Aorta (tissue), 5 donors: Measurements from ENCODE around the gene DTL. TPM values are rescaled to one million over a fixed set of nuclear protein-coding genes. Genes with fewer than 3 reads are reported as not detected.

Experiments used
- ATAC-seq: fragments of 200-7000 bp; cut with Tn5 transposase; one replicate; pipeline ENCODE4 v1.9.1; 2022; ENCODE audit warnings: moderate library complexity; ENCODE audit not compliant: low FRiP score
- DNase-seq, 2 donors: peaks; one replicate each; pipeline ENCODE4 v3.0.0-alpha.2; 2020
- H3K27ac ChIP-seq, 2 donors: one replicate each; pipeline ENCODE4 v1.5.1; 2013; ENCODE audit warnings: low read length in 2 of 2, mild to moderate bottlenecking in 2 of 2, moderate library complexity in 2 of 2, control low read depth in 1 of 2, inconsistent platforms in 1 of 2, low read depth in 1 of 2
- H3K27me3 ChIP-seq, 2 donors: one replicate each; pipeline ENCODE4 v1.6.1; 2013; ENCODE audit warnings: control low read depth in 1 of 2, low read length in 1 of 2, mild to moderate bottlenecking in 1 of 2, moderate library complexity in 1 of 2; ENCODE audit not compliant: insufficient read depth in 2 of 2, control insufficient read depth in 1 of 2
- H3K36me3 ChIP-seq, 2 donors: one replicate each; pipeline ENCODE4 v1.6.1; 2013; ENCODE audit warnings: control low read depth in 1 of 2, low read length in 1 of 2, mild to moderate bottlenecking in 1 of 2; ENCODE audit not compliant: insufficient read depth in 2 of 2, control insufficient read depth in 1 of 2
- H3K4me1 ChIP-seq, 2 donors: one replicate each; pipeline ENCODE4 v1.6.1; 2013; ENCODE audit warnings: low read length in 2 of 2, control low read depth in 1 of 2, mild to moderate bottlenecking in 1 of 2, moderate library complexity in 1 of 2; ENCODE audit not compliant: insufficient read depth in 2 of 2, control insufficient read depth in 1 of 2
- H3K4me3 ChIP-seq, 2 donors: one replicate each; pipeline ENCODE4 v1.5.1; 2013; ENCODE audit warnings: low read length in 2 of 2, control low read depth in 1 of 2, mild to moderate bottlenecking in 1 of 2
- H3K9me3 ChIP-seq: one replicate; pipeline ENCODE4 v1.6.1; 2013; ENCODE audit warnings: mild to moderate bottlenecking, low read length; ENCODE audit not compliant: control insufficient read depth
- WGBS, 2 donors: extraction: QIAGEN DNeasy Blood & Tissue Kit; methylation state at CpG; one replicate each; pipeline ENCODE4 v1.1.7; 2013; 5-methylcytosine and 5-hydroxymethylcytosine counted together
- intact Hi-C, 2 donors: fragments of 100-400 bp; cut with DNase I; formaldehyde crosslinking; loops; one replicate each; pipeline versions ENCODE4 v1.14.2 to v1.15.0; 2022
- polyA plus RNA-seq, 2 donors: library from polyadenylated mRNA; stranded (reverse); fragments of 200-250 nt; gene quantifications; one replicate each; pipeline ENCODE4 v1.2.3, GENCODE V29; 2013
- total RNA-seq, 2 donors: library from RNA; stranded (reverse); fragmentation: NEBNext Ultra II Directional; extraction: Animal tissue kit (Norgen Biotek cat#: 25700); gene quantifications; one replicate each; pipeline ENCODE4 v1.2.1, GENCODE V29; 2021
- donor health status: healthy with polysubstance abuse.
- donor health status: Bipolar disorder and iron deficiency.
- donor health status: DM: no; HTN: no; CAD: no.
- donor health status: DM: no; HTN: no; CAD: no.
- donor health status: DM: yes; HTN: yes; CAD: no.

DTL gene
- total and polyA plus RNA-seq, 4 donors: 0.10 to 1.3 (median 1.2) TPM; not detected in 1

DNA sequence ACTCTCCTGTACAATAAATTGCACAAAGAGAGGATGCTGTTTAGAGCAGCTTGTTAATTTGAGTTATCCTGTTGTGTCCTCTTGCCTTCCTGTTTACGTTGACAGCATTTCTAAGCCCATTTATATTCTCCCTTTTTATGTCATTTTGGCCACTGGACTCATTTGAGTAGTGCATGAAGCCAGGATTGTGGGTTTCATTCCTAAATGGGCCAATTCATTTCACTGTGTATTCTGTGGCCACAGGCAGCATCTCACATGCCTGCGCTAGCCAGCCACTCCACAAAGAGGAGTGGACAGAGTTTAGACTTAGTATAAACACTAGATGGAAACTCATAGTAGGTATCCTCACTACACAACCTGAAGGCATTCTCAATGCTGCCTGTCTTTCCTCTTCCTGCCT lies 73.4 kb downstream of the DTL start:
- 97 to 100% methylated on average over 2 of the region's 2 CpGs for WGBS, 2 donors
- H3K4me3 ChIP-seq: no peak overlapping the region
- no peaks in the 10 kb centered on the region for H3K9me3 ChIP-seq
- H3K4me1 ChIP-seq: peaks cover 2 to 3% of the 10 kb centered on the region in 2 donors
- intact Hi-C loops: no loop called here
- DNase-seq (no peak), ATAC-seq (no peak)
- H3K36me3 ChIP-seq: no peaks in the 10 kb centered on the region
- H3K27me3 ChIP-seq: no peaks in the 10 kb centered on the region
- H3K27ac ChIP-seq: no peak overlapping the region

DNA sequence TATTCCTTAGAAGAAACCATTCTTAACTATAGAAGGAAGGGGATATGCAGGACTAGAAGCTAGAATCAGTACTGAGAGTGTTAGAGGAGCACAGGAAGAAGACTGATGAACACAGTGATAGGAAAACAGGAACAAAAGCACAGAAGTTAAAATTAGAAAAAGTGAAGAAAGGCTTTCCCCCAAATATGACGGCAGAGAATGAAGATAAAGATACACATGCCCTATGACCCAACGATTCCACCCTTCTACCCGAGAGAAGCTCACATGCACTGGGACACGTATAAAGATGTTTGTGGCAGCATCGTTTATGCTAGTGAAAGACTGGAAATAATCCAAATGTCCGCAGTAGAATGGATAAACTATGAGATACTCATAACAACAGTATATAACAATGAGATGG lies 74.2 kb downstream of the DTL start:
- Histone ChIP-seq H3K4me3 (no peak overlapping the region), H3K9me3 (no peaks in the 10 kb centered on the region), H3K27ac (no peak overlapping the region), H3K36me3 (no peaks in the 10 kb centered on the region), H3K27me3 (no peaks in the 10 kb centered on the region), H3K4me1 (peaks cover 2 to 3% of the 10 kb centered on the region in 2 donors)
- intact Hi-C loops: no loop called here
- WGBS, 2 donors: 88 to 91% methylated on average over 6 of the region's 6 CpGs
- ATAC-seq (no peak), DNase-seq (no peak)

DNA sequence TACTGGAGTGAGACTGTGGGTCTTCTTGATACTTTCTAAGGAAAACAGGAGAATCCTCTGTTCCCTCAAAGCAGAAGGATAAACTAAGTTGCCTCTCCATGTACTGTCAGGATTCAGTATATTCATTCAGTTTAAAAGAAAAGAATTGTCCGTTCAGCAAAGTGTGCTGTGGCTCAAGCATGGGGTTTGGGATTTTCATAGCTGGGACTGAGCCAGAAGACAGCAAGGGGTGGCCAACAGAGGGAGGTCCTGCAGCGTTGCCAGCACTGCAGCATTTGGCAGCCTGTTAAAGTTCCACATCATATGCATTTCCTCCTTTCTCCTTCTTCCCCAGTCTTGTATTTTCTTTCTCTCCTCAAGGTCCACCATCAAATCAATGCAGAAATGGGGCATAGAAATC lies 75.1 kb downstream of the DTL start:
- Histone ChIP-seq H3K36me3 (no peaks in the 10 kb centered on the region), H3K27ac (no peak overlapping the region), H3K4me3 (no peak overlapping the region), H3K9me3 (no peaks in the 10 kb centered on the region), H3K27me3 (no peaks in the 10 kb centered on the region), H3K4me1 (peaks cover 0 to under 1% of the 10 kb centered on the region in 2 donors)
- WGBS, 2 donors: 2 to 6% methylated on average over 2 of the region's 2 CpGs
- DNase-seq (peak in 1 of 2 donors; percentile 58), ATAC-seq (no peak)
- intact Hi-C loops: no loop called here

DNA sequence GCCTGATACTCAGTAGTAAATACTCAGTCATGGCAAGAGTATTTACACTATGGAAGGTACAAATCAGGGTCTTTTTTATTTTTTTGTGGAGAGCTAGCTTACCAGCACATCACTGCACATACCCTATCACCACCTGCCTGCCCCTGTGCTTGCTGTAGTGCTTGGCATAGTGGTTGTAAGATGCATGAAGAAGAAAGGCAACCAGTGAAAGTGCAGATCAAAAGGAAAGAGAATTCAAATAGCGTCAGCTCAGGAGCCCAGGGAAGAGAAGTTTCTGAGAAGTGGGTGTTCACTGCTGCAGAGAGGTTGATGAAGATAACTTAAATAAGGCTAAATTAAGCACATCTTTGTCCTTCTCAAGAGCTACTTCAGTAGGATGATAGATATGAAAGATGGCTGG lies 76.0 kb downstream of the DTL start:
- H3K9me3 ChIP-seq: no peaks in the 10 kb centered on the region
- 96 to 100% methylated on average over 1 of the region's 1 CpG for WGBS, 2 donors
- DNase-seq: no peak
- H3K27ac ChIP-seq: no peak overlapping the region
- H3K27me3 ChIP-seq: no peaks in the 10 kb centered on the region
- no peak for ATAC-seq
- intact Hi-C loops: no loop called here
- H3K36me3 ChIP-seq: no peaks in the 10 kb centered on the region
- no peaks in the 10 kb centered on the region for H3K4me1 ChIP-seq
- H3K4me3 ChIP-seq: no peak overlapping the region

DNA sequence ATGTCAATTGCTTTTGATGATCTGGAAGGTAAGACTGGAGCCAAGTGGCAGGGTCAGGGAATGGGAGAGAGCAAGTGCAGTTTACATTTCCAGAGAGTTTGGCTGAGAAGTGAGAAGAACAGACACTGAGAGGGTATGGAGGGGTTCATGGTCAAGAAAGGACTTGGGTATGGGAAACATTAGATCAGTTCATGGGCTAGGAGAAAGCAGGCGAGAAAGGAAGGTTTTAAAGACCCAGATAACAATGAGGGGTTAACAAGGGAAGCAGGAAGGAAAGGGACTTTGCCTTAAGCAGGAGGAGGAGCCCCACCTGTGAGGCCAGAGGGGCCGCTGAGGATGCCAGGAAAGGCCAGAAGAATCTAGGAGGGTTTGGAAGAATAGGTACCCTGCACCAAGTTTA lies 78.2 kb downstream of the DTL start:
- H3K27me3 ChIP-seq: no peaks in the 10 kb centered on the region
- no peaks in the 10 kb centered on the region for H3K36me3 ChIP-seq
- H3K27ac ChIP-seq: no peak overlapping the region
- no peaks in the 10 kb centered on the region for H3K4me1 ChIP-seq
- ATAC-seq (no peak), DNase-seq (no peak)
- no peaks in the 10 kb centered on the region for H3K9me3 ChIP-seq
- WGBS, 2 donors: 98% methylated on average over 2 of the region's 2 CpGs
- H3K4me3 ChIP-seq: no peak overlapping the region
- intact Hi-C loops: no loop called here

DNA sequence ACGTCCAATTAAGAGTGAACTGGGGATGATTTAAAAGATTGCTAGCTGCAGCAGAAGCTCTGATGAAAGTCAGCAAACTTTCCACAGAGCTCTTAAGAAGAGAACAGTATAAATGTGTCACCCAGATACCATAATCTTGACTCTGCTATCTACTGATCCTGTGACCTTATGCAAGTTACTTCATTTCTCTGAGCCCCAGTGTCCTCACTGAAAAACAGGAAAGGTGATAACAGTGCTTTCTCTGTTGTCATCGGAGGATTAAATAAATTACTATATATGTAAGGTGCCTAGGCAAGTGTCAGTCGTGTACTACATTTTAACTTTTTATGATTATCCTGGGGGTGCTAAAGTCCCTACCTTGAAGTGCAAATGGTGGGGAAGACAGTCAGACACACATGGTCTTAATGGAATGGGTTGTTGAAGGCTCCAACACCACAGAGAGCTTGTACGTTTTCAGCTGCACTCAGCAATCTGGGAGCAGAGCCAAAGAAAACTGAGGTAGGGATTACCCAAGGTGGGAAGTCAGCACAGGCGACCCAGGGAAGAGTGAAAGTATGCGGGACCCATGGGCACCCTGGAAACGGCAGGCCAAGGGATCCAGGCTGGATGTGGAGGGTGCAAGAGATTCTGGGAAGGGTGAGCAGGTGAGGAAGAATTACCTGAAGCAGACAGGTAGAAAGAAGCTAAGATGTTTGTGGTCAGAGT lies 82.8 kb downstream of the DTL start:
- 57 to 65% methylated on average over 7 of the region's 7 CpGs for WGBS, 2 donors
- H3K4me3 ChIP-seq: no peak overlapping the region
- DNase-seq: no peak
- H3K27me3 ChIP-seq: no peaks in the 10 kb centered on the region
- intact Hi-C loops: no loop called here
- ATAC-seq: no peak
- H3K27ac ChIP-seq: no peak overlapping the region
- H3K9me3 ChIP-seq: no peaks in the 10 kb centered on the region
- H3K4me1 ChIP-seq: peaks cover 0 to 2% of the 10 kb centered on the region in 2 donors
- H3K36me3 ChIP-seq: no peaks in the 10 kb centered on the region

DNA sequence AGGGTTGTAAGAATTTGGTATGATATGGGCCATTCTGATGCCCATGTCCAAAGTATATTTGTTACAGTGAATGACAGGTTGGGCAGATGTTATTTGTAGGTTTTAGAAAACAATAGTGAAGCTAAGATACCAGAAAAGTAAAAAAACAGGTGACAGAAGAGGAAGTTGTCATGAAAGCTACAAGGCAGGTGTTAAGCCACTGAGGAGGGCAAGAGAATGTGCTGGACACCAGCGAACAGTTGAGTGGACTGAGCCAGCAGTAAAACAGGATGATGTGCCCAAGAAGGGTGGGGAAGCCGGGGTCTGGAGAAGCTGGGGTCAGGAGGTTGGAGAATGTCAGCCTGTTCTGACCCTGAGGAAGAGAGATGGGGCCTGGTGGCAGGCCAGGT lies 83.3 kb downstream of the DTL start:
- DNase-seq: no peak
- 92% methylated on average over 2 of the region's 2 CpGs for WGBS, 2 donors
- Histone ChIP-seq H3K4me1 (peaks cover 0 to 2% of the 10 kb centered on the region in 2 donors), H3K9me3 (no peaks in the 10 kb centered on the region), H3K36me3 (no peaks in the 10 kb centered on the region), H3K27ac (no peak overlapping the region), H3K27me3 (no peaks in the 10 kb centered on the region), H3K4me3 (no peak overlapping the region)
- intact Hi-C loops: no loop called here
- ATAC-seq: no peak

DNA sequence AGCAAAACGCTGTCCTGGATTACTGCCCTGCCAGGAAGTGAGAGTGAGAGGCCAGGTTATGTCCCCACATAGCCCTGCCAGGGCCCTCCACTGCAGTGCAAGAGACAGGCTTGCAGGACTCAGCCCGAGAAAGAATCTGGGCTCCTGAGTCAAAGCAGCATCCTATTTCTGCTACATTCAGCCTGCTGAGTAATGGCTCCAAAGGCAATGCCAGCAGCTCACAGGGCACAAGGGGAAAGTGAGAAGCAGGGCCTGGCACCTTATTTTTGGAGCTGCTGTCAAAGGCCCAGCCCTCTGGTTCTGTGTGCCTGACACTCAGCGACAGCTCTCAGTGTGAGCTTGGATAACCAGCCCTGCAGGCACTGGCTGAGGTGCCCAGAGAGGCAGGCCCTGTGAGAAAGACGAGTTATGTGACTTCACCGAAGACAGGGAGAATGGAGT lies 83.9 kb downstream of the DTL start:
- Histone ChIP-seq H3K4me1 (peaks cover 0 to 2% of the 10 kb centered on the region in 2 donors), H3K27ac (no peak overlapping the region), H3K4me3 (no peak overlapping the region), H3K9me3 (no peaks in the 10 kb centered on the region), H3K36me3 (no peaks in the 10 kb centered on the region), H3K27me3 (no peaks in the 10 kb centered on the region)
- peak in 1 of 2 donors; percentile 46 for DNase-seq
- peak; percentile 29 for ATAC-seq
- intact Hi-C loops: no loop called here
- WGBS, 2 donors: 19 to 24% methylated on average over 5 of the region's 5 CpGs

DNA sequence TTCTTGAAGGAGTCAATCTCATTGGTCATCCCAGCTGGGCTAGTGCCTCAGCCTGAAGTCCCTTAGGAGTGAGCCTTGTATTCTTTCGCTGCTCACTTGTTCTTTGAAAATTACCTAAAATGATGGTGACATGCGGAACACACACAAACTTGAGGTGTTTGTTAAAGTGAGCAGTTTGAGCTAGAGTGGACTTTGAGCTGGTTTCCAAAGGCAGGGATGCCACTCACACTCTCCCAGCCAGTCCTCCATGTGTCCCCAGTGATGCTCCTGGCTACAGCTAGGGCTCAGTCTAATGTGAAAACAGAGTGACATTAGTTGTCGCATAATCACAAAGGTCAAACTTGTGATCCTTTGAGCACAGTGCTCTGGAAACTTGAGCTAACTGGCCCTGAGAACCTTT lies 84.3 kb downstream of the DTL start:
- H3K27ac ChIP-seq: no peak overlapping the region

More for the DNA sequence above, 84.3 kb downstream of the DTL start:
- intact Hi-C loops: no loop called here
- Histone ChIP-seq H3K36me3 (no peaks in the 10 kb centered on the region), H3K4me1 (peaks cover 0 to 2% of the 10 kb centered on the region in 2 donors), H3K9me3 (no peaks in the 10 kb centered on the region), H3K4me3 (no peak overlapping the region), H3K27me3 (no peaks in the 10 kb centered on the region)
- DNase-seq (no peak), ATAC-seq (no peak)
- WGBS, 2 donors: 95 to 98% methylated on average over 3 of the region's 3 CpGs
